Central memory CD8-positive, alpha-beta T cell (primary cell): ENCODE data around the gene AFF1.

Experiments
- ATAC-seq: fragments of 150-1000 bp; cut with Tn5 transposase; replicated peaks from 2 replicates; pipeline ENCODE4 v1.10.0; 2022; ENCODE audit warnings: mild to moderate bottlenecking, moderate FRiP score, moderate number of reproducible peaks; ENCODE audit not compliant: poor library complexity, severe bottlenecking; ENCODE audit errors: extremely low read depth
- DNase-seq, 2 donors: peaks; one replicate each; pipeline ENCODE4 v3.0.0; 2021; ENCODE audit warnings: low spot score in 2 of 2
- H3K27ac Mint-ChIP-seq: one replicate; pipeline ENCODE4 v1.8.0; 2022; ENCODE audit warnings: low read depth, mild to moderate bottlenecking, moderate library complexity, mixed read lengths
- H3K27me3 Mint-ChIP-seq: one replicate; pipeline ENCODE4 v1.8.0; 2022; ENCODE audit warnings: mixed read lengths
- H3K36me3 Mint-ChIP-seq: one replicate; pipeline ENCODE4 v1.8.0; 2022; ENCODE audit warnings: mild to moderate bottlenecking, moderate library complexity, mixed read lengths; ENCODE audit not compliant: insufficient read depth
- H3K4me1 Mint-ChIP-seq: one replicate; pipeline ENCODE4 v1.8.0; 2022; ENCODE audit warnings: mixed read lengths
- H3K4me3 Mint-ChIP-seq: one replicate; pipeline ENCODE4 v1.8.0; 2022; ENCODE audit warnings: mild to moderate bottlenecking, moderate library complexity, mixed read lengths
- H3K9me3 Mint-ChIP-seq: one replicate; pipeline ENCODE4 v1.8.0; 2022; ENCODE audit warnings: mixed read lengths

AFF1 gene

GRCh38 chr4:87018753-87019152, 83.9 kb downstream of the AFF1 start:
- DNase-seq (no peak), ATAC-seq (no peak)
- no peak overlapping the region for H3K27ac Mint-ChIP-seq
- H3K9me3 Mint-ChIP-seq, result no peaks in the 10 kb centered on the region
- peaks cover 64% of the 10 kb centered on the region for H3K4me1 Mint-ChIP-seq
- no peaks in the 10 kb centered on the region for H3K36me3 Mint-ChIP-seq
- H3K4me3 Mint-ChIP-seq, result no peak overlapping the region
- no peaks in the 10 kb centered on the region for H3K27me3 Mint-ChIP-seq

DNA sequence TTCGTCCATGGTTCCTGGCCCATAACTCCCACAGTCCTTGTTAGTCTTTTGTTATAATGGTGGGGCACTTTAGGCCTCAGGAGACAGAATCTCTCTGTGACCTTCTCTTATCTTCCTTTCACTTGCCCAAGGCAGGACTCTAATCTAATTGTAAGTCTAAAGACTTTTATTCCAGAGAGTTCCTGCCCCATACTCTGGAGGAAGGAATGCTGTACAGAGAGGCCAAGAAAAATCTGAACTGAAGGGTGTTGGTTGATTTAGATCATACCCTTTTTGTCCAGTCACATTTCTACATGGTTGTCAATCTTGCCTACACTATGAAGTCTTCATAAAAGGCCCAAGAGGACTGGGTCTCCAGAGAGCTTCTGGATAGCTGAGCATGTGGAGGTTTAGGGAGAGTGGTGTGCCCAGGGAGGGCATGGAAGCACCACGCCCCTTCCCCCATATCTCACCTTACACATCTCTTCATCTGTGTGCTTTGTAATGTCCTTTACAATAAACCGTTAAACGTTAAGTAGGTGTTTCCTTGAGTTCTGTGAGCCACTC, 84.5 kb downstream of the AFF1 start:
- no peak for DNase-seq
- H3K4me1 Mint-ChIP-seq, result peaks cover 64% of the 10 kb centered on the region
- no peaks in the 10 kb centered on the region for H3K36me3 Mint-ChIP-seq
- H3K9me3 Mint-ChIP-seq, result no peaks in the 10 kb centered on the region
- H3K27me3 Mint-ChIP-seq, result no peaks in the 10 kb centered on the region
- no peak overlapping the region for H3K4me3 Mint-ChIP-seq
- ATAC-seq, result no peak
- H3K27ac Mint-ChIP-seq, result no peak overlapping the region

DNA sequence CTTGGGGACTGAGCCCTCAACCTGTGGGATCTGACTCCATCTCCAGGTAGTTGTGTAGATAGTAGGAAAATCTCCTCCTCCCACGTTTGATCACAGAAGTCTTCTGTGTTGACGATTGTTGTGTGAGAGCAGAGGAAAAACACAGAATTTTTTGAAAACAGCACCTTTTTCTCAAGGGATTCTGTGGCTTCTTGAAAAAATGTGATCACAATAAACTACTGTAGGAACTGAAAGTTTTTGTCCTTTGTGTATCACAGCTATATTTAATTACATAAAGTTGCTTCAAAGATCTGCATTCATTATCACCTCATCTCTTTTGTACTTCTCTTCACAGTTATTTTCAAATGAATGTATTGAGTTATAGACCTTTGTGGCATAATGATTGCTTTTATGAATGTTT, 85.1 kb downstream of the AFF1 start:
- DNase-seq (no peak), ATAC-seq (no peak)
- Mint-ChIP-seq H3K4me1 (peaks cover 64% of the 10 kb centered on the region), H3K27ac (peak overlapping the region; percentile 35), H3K9me3 (no peaks in the 10 kb centered on the region), H3K4me3 (no peak overlapping the region), H3K36me3 (no peaks in the 10 kb centered on the region), H3K27me3 (no peaks in the 10 kb centered on the region)

DNA sequence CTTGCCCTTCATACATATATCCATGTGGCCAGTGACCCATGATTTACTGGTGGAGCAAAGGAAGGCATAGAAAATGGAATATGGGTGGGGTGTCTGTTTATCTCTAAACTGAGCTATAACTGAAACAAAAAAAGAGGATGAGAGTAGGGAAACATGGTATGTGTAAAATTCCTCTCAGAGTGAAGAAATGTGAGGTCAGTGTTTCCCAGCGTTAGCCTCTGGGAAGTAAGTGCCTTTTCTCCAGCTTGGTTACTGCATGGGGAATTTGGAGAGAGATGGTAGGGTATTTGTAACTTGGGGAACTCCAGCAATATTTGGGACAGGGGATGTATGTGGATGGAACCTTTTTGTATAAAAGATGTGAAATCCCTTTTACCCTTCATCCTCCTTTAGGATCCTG, 89.4 kb downstream of the AFF1 start:
- H3K4me1 Mint-ChIP-seq, result peaks cover 63% of the 10 kb centered on the region
- H3K9me3 Mint-ChIP-seq, result no peaks in the 10 kb centered on the region
- DNase-seq (no peak), ATAC-seq (no peak)
- H3K36me3 Mint-ChIP-seq, result no peaks in the 10 kb centered on the region
- no peak overlapping the region for H3K27ac Mint-ChIP-seq
- H3K27me3 Mint-ChIP-seq, result no peaks in the 10 kb centered on the region
- no peak overlapping the region for H3K4me3 Mint-ChIP-seq

DNA sequence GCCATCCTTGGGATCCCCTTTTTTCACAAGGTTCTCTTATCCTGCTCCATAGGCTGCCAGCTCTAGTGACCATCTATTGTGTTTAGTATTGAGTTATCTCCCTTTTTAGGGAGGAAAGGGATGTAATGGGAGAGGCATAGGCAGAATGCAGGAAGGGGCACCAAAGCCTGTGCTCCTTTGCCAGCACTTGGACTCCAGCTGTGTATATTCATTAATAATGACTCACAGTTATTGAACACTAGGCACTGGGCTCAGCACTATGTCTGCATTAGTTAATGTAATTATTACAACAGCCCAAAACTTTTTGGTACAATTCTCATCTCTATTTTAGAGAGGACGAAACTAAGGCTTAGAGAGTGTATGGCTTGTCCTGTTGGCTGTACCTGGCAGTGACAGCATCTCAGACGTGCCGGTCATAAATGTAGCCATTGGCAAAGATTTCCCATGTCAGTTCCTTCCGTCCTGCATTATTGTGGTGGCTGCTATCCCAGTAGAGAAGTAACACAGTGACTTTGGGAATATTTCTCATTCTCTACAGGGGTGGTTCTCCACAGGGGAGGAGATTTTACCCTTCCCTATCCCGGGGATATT, 90.3 kb downstream of the AFF1 start:
- H3K27ac Mint-ChIP-seq, result no peak overlapping the region
- no peak overlapping the region for H3K4me3 Mint-ChIP-seq
- no peak for DNase-seq
- H3K4me1 Mint-ChIP-seq, result peaks cover 60% of the 10 kb centered on the region
- ATAC-seq, result no peak
- no peaks in the 10 kb centered on the region for H3K27me3 Mint-ChIP-seq
- H3K9me3 Mint-ChIP-seq, result no peaks in the 10 kb centered on the region
- H3K36me3 Mint-ChIP-seq, result peaks cover 2% of the 10 kb centered on the region

- no peak for ATAC-seq
- no peak overlapping the region for H3K27ac Mint-ChIP-seq
These were observed 90.8 kb downstream of the AFF1 start for GRCh38 chr4:87025614-87026041.

GRCh38 chr4:87026800-87027495, 92.1 kb downstream of the AFF1 start:
- Mint-ChIP-seq H3K27ac (no peak overlapping the region), H3K4me1 (peaks cover 48% of the 10 kb centered on the region), H3K27me3 (no peaks in the 10 kb centered on the region), H3K9me3 (no peaks in the 10 kb centered on the region), H3K4me3 (no peak overlapping the region), H3K36me3 (peaks cover 2% of the 10 kb centered on the region)
- DNase-seq, result no peak
- peak; percentile 36 for ATAC-seq

More at GRCh38 chr4:87025614-87026041, 90.8 kb downstream of the AFF1 start:
- Mint-ChIP-seq H3K27me3 (no peaks in the 10 kb centered on the region), H3K4me1 (peaks cover 54% of the 10 kb centered on the region), H3K9me3 (no peaks in the 10 kb centered on the region), H3K36me3 (peaks cover 2% of the 10 kb centered on the region), H3K4me3 (no peak overlapping the region)
- DNase-seq, result no peak

GRCh38 chr4:87029356-87029755, 94.5 kb downstream of the AFF1 start:
- H3K4me1 Mint-ChIP-seq, result peaks cover 38% of the 10 kb centered on the region
- ATAC-seq (no peak), DNase-seq (no peak)
- H3K27ac Mint-ChIP-seq, result no peak overlapping the region
- H3K36me3 Mint-ChIP-seq, result peaks cover 2% of the 10 kb centered on the region
- no peaks in the 10 kb centered on the region for H3K9me3 Mint-ChIP-seq
- no peak overlapping the region for H3K4me3 Mint-ChIP-seq
- no peaks in the 10 kb centered on the region for H3K27me3 Mint-ChIP-seq

GRCh38 chr4:87030124-87030523, 95.3 kb downstream of the AFF1 start:
- peaks cover 39% of the 10 kb centered on the region for H3K4me1 Mint-ChIP-seq
- no peak overlapping the region for H3K27ac Mint-ChIP-seq
- no peaks in the 10 kb centered on the region for H3K9me3 Mint-ChIP-seq
- H3K36me3 Mint-ChIP-seq, result peaks cover 2% of the 10 kb centered on the region
- no peak for DNase-seq
- ATAC-seq, result no peak
- H3K4me3 Mint-ChIP-seq, result no peak overlapping the region
- no peaks in the 10 kb centered on the region for H3K27me3 Mint-ChIP-seq

- ATAC-seq (no peak), DNase-seq (no peak)
- Mint-ChIP-seq H3K4me3 (no peak overlapping the region), H3K27ac (no peak overlapping the region), H3K27me3 (no peaks in the 10 kb centered on the region), H3K9me3 (no peaks in the 10 kb centered on the region), H3K36me3 (peaks cover 2% of the 10 kb centered on the region), H3K4me1 (peaks cover 45% of the 10 kb centered on the region)
These were observed 96.1 kb downstream of the AFF1 start for GRCh38 chr4:87030755-87031441.

- DNase-seq, result no peak
- ATAC-seq, result no peak
- H3K27ac Mint-ChIP-seq, result no peak overlapping the region
- H3K4me1 Mint-ChIP-seq, result peaks cover 47% of the 10 kb centered on the region
- H3K9me3 Mint-ChIP-seq, result no peaks in the 10 kb centered on the region
- peaks cover 2% of the 10 kb centered on the region for H3K36me3 Mint-ChIP-seq
- no peaks in the 10 kb centered on the region for H3K27me3 Mint-ChIP-seq
- no peak overlapping the region for H3K4me3 Mint-ChIP-seq
These were observed 97.1 kb downstream of the AFF1 start for GRCh38 chr4:87031920-87032319.

GRCh38 chr4:87032884-87033533, 98.2 kb downstream of the AFF1 start:
- H3K27me3 Mint-ChIP-seq, result no peaks in the 10 kb centered on the region
- H3K36me3 Mint-ChIP-seq, result peaks cover 2% of the 10 kb centered on the region
- ATAC-seq, result no peak
- peaks cover 48% of the 10 kb centered on the region for H3K4me1 Mint-ChIP-seq
- no peak overlapping the region for H3K4me3 Mint-ChIP-seq
- DNase-seq, result no peak
- H3K27ac Mint-ChIP-seq, result no peak overlapping the region
- no peaks in the 10 kb centered on the region for H3K9me3 Mint-ChIP-seq
